ENCODE measurements around the gene LRR1.

DNA sequence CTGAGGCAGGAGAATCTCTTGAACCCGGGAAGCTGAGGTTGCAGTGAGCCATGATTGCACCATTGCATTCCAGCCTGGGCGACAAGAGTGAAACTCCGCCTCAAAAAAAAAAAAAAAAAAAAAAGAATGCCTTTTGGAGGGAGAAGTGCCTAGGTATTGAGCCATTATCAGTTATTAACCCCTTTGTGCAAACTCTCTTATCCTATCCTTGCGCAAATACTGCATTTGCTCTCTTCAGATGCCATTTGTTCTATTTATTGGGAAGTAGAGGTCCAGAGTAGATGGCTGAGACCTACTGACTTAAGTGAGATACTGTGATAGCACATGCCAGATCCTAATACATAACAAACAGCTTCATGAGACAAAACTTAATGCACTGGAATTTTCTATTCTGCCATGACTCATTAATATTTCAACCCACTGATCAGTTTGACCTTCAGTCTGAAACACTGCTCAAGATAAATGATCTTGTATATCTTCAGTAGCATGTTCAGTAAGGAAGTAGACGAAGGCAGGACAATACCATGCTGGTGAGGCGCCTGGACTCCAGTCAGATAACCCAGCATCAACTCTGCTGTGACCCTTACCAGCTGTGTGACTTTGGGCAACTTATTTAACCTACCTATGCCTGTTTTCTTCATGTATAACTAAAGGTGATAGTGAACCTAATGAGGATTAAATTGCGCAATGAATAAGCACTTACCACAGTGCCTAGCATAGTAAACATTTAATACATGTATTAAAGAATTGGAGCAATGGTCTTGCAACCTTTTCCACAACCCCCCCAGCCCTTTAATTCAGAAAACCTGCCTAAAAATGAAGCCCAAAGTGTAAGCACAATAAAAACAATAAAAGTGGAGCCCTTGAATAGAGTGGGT, 42.0 kb downstream of the LRR1 start:
- no peak for TF ChIP-seq EZH2 (IDR thresholded peaks at IDR 0.05)
- TF ChIP-seq POLR2AphosphoS5 (IDR thresholded peaks at IDR 0.05; ENCODE audit: borderline replicate concordance, low read depth, low read length) = no peak

Data from SK-N-MC (cell line).